GM08714 (cell line): ENCODE results near the gene BCOR.

ENCODE experiments used
- H3K4me3 ChIP-seq: fragments of 200-500 bp; sonication (Bioruptor generic); 2 replicates; pipeline ENCODE4 v1.5.1; 2014; ENCODE audit warnings: mild to moderate bottlenecking, low read length, inconsistent platforms
- ZNF274 ChIP-seq: IDR thresholded peaks from 2 replicates; pipeline ENCODE4 v1.6.1; 2012; ENCODE audit warnings: mild to moderate bottlenecking, low read depth, low read length

The BCOR gene

GRCh38 chrX:40098264-40099054 lies 701 bp upstream of the BCOR start:
- no peak for TF ChIP-seq ZNF274
- H3K4me3 ChIP-seq: peak overlapping the region; percentile 55

- TF ChIP-seq ZNF274: no peak
- H3K4me3 ChIP-seq: peak overlapping the region; percentile 75
Observed at GRCh38 chrX:40097141-40097503, 636 bp downstream of the BCOR start.

DNA sequence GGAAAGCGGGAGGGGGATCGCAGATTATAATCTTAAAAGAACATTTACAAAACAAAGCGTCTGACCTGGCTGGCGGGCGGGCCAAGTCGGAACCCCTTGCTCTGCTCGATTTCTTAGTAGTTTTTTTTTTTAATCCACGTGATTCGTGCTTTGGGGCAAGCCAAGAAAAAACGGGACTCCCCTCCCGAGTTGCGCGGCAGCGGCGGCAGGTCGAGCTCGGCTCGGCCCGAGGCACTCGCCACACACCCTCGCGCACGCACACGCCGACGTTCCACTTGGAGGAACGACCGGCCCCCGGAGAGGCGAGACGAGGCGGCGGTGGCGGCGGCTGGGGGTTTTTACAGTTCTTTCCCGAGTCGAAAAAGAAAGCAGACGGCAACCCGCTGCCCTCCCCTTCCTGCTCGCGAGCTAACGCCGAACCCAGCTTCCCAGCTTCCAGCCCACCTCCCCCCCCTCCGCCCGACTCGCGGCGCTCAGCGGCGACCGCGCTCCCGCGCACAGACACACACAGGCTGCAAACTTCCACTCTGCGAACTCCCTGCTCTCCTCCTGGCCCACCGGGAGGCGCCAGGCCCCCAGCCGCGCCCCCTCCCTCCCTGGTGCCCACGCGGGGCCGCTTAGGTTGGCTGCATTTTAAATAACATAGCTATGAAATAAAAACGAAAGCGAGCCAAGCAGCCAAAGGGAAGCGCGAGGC lies 1.2 kb downstream of the BCOR start:
- peak overlapping the region; percentile 75 for H3K4me3 ChIP-seq
- TF ChIP-seq ZNF274: no peak

DNA sequence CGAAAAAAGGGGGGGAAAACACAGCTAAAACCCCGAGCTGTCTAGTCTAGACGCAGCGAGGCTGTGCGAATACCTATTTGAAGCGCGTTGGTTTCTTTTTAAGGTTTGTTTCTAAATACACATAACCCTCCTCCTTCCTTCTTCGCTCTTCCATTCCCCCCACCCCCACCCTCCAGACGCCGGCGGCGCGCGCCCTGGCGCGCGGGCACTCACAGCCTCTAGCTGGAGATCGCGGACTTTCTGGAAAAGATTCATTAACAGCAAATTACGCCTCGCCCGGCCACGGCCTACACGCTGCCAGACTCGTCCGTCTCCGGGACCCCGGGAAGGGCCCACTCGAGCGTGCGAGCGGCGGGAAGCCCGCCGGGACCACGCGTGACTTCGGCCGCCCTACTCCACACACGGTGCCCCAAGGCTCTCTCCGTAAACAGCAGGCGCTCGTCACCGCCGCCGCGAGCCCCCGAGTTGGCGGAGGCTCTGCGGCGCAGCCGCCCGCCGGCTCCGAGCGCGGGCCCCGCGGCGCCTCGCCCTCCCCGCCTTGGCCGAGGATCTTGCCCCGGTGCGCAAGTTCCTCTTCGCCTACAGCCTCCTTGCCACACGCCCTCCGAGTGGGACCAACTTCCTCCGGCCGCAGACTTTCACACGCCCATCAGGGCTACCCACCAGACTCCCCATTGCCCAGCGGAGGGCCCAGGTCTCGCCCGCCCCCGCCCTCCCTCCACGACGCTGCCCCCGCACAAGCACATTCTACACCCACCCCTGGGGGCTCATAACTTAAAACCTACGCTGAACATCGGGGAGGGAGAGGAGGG lies 2.0 kb downstream of the BCOR start:
- peak overlapping the region; percentile 75 for H3K4me3 ChIP-seq
- no peak for TF ChIP-seq ZNF274

GRCh38 chrX:40094900-40095582 lies 2.7 kb downstream of the BCOR start:
- peak overlapping the region; percentile 75 for H3K4me3 ChIP-seq
- TF ChIP-seq ZNF274: no peak

GRCh38 chrX:40094041-40094899 lies 3.5 kb downstream of the BCOR start:
- no peak for TF ChIP-seq ZNF274
- peak overlapping the region; percentile 75 for H3K4me3 ChIP-seq

DNA sequence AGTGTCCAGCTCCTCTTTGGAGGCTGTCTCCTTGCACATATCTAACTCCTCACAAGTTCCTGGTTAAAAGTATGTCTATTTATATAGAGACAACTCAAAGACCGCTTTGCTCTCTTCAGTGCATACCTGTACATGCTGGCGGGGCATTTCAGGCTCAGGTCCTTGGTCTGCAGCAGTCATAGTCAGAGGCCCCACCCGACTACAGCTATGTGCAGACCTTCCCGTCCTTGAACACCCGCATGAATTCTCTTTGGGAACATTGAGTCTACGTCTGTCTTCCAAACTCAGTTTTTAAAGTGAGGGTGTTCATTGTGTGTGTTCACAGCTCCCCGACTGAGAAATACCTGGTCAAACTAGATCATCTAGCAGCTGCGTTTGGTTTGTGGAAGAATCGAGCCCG lies 4.2 kb downstream of the BCOR start:
- peak overlapping the region; percentile 75; the same call in 1 of the 2 replicates for H3K4me3 ChIP-seq
- no peak for TF ChIP-seq ZNF274

GRCh38 chrX:40092808-40093435 lies 4.8 kb downstream of the BCOR start:
- TF ChIP-seq ZNF274: no peak
- H3K4me3 ChIP-seq: no peak overlapping the region

DNA sequence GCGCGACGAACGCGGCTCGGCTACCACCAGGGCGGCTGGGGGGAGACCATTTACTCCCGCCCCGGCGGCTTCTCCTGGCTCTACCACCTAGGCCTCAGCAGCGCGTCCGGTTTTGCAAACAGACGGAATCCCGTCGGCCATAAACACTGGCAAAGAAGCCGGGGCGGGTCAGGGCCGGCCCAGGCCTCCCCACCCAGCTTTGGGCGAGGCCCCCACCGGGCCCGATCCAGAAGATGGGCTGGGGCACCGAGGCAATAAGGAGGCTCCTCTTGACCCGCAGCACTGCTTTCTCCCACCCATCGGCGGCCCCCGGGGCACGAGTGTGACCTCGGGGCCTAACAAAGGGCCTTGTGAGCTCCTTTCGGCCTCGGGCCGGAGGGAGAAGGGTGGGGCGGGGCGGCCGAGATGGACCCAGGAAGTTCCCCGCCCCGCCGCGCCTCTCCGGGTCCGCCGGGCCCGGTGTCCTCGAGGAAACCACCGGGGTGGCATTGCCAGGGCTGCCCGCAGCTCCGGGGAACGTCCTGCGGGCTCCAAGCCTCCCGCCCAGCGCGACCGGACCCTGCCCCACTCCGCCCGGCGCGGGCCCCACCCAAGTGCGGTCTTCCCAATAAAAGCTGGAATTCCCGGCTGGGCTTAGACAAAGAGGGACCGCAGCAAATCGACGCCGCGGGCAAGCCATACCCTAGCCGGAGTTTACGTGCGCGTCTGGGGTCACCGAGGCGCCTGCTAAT lies 5.9 kb downstream of the BCOR start:
- no peak for TF ChIP-seq ZNF274
- no peak overlapping the region for H3K4me3 ChIP-seq

- H3K4me3 ChIP-seq: no peak overlapping the region; the same call in 1 of the 2 replicates
Observed at GRCh38 chrX:40090961-40091360, 6.8 kb downstream of the BCOR start.

DNA sequence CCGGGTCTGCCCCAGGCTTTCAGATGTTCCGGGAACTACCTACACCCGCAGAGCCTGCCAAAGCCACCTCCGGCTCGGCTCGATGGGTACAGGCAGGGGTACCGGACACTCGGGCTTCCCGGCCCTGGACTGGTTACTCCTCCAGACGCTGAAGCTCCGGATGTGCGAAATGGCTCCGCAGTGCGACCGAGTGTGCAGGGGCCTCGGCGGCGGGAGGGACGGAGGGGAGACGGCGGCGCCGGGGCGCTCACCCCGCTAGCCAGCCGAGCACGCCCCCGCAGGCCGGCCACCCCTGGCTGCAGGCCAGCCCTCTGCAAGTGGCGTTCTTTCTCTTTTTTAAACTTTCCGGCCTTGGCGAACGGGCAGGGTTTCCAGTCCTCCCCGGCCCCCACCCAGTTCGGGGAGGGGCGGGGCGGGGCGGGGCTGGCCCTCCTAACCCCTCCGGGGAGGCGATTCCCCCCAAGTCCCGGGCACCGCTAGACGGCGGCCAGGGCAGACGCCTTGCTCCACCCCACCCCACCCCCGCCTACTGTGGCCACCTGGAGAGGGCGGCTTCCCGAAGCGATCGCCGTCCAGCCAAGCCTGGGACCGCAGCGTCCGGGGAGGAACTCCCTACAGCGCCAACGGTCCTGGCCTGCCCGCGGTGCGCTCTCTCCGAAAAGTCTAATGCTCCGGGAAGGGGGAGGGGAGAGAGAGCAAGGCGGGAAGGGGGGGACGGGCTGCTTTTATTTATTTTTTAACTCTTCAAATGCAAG lies 7.5 kb downstream of the BCOR start:
- TF ChIP-seq ZNF274: no peak

More at GRCh38 chrX:40090961-40091360, 6.8 kb downstream of the BCOR start:
- TF ChIP-seq ZNF274: no peak

More for the DNA sequence above, 7.5 kb downstream of the BCOR start:
- H3K4me3 ChIP-seq: no peak overlapping the region; the same call in 1 of the 2 replicates
